Measurements from ENCODE around the gene AKT3.

GRCh38 chr1:243542739-243543415, 307.2 kb downstream of the AKT3 start:
- no peak for TF ChIP-seq EP300 (IDR thresholded peaks at IDR 0.05)
- no peak for TF ChIP-seq CTCF (IDR thresholded peaks at IDR 0.05)
- TF ChIP-seq POLR2A (IDR thresholded peaks at IDR 0.05) = no peak
